GM21515 (cell line): ENCODE data around the gene ZNF467.

Experiments used
- ATAC-seq: cut with Tn5 transposase; IDR thresholded peaks from one replicate; pipeline ENCODE4 v1.9.1; 2021; ENCODE audit not compliant: unreplicated experiment

ZNF467 gene

GRCh38 chr7:149772241-149772955, 990 bp downstream of the ZNF467 start:
- no peak for ATAC-seq

DNA sequence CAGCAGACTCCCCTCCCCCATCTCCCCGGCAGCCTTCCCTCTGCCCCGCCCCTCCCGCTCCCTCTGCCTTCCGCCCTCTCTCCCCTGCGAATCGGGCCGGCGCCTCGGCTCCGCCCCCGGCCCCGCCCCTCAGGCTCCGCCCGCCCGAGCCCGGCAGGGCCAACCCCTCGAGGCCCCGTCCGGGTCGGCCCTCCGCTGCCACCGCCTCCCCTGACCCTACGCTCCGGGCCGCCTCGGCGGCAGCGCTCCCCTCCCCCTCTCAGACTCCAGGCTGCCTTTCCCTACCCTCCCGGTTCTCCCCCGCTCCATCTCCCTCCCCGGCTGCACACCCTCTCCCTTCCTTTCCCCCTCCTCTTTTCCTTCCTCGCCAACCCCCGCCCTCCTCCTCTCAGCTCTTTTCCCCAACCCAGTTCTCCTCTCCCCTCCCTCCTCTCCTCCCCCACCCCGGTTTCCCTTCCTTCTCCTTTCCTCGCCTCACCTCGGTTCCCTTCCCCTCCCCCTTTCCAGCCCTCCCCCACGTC, 1.6 kb downstream of the ZNF467 start:
- peak; percentile 94 for ATAC-seq

- no peak for ATAC-seq
Measured at GRCh38 chr7:149770728-149771636, 2.4 kb downstream of the ZNF467 start.

- no peak for ATAC-seq
Measured at GRCh38 chr7:149769915-149770314, 3.5 kb downstream of the ZNF467 start.

DNA sequence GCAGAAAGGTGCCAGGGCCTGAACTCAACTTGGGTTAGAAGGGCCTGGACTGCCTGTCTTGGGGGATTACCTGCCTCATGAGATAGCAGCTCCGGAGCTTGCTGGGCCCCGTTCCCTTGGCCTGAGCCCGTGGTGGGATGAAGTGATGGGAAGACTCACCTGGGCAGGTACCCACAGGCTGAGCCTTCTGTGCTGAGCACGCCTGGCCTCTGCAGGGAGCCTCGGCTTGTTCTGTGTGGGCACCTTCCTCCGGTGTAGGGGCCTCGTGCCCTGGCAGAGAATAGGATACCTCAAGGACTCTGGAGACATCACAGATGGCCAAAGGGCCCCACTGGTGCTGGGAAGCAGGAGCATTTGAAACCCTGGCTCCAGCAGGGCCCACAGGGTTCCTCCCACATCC, 4.5 kb downstream of the ZNF467 start:
- no peak for ATAC-seq

DNA sequence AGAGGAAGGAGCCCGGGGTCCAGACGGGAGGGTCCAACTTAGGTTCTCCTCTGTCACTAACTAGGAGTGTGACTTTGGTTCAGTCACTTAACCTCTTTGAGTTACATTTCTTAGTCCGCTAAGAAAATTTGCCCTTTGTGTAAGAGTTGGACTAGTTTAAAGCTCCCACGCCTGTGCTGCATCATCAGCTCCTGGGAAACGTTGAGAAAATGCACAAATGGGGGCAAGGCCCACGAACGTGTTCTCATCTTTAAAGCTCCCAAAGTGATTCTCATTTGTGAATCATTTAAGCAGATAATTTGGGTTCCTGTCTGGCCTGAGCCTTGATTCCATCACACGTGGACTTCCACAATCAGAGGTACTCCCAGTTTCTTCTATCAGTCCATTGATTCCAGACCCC, 6.3 kb downstream of the ZNF467 start:
- ATAC-seq = no peak

- ATAC-seq = no peak
Measured at GRCh38 chr7:149766135-149766675, 7.2 kb downstream of the ZNF467 start.

- no peak for ATAC-seq
Measured at GRCh38 chr7:149765399-149766121, 7.8 kb downstream of the ZNF467 start.

- no peak for ATAC-seq
Measured at GRCh38 chr7:149764481-149765398, 8.6 kb downstream of the ZNF467 start.

GRCh38 chr7:149763563-149764240, 9.7 kb downstream of the ZNF467 start:
- ATAC-seq = no peak

GRCh38 chr7:149762610-149763009, 10.8 kb downstream of the ZNF467 start:
- no peak for ATAC-seq

DNA sequence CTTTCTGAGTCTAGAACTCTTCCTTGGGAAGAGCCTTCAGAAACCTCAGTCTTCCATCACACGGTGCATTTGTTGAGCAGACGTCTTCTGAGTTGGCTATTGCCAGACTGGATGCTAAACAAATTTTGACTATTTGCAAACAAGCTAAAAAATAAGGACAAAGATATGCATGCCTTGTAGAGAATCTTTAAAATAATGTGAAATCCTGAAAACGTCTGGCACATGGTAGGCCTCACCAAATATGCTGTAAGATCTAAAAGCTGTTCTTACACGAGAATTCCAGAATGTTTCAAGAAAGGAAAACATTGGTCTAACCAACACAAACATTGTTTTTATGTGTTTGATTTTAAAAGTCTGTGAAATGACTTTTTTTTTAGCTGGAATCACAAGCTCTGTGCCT, 11.3 kb downstream of the ZNF467 start:
- no peak for ATAC-seq

GRCh38 chr7:149761307-149761706, 12.1 kb downstream of the ZNF467 start:
- no peak for ATAC-seq

GRCh38 chr7:149760538-149760937, 12.8 kb downstream of the ZNF467 start:
- no peak for ATAC-seq

DNA sequence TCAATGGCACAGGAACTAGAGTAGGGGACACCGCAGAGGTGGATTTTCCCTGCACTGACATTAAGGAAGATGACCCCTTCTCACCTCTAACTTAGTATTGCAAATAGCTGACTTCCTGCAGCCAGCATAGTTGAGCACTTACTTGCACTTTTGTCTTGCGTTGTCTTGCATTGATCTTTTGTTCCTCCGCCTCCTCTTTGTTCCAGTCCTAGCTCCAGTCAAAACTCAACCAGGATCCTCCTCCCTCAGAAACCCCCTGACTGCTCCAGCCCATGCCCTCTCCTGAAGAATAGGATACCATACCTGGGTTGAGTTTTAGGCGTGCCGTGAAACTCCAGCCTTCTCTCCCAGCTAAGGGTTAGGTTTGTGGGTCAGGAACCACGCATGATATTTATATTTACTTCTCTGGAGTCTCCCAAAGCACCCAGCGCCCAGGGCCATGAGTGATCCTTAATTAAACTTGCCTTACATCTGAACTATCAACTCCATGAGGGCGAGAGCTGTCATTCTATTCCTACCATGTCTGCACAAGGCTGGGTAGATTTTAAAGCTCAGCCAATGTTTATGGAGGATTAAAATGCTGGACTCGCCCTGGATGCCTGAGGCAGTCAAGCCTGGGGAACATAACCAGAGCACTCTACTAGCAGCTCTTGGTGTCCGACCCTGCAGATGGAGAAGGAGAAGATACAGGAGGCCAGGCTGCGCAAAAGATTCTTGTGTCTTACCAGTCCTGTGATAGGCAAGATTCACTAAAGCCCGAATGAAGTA, 14.1 kb downstream of the ZNF467 start:
- no peak for ATAC-seq

DNA sequence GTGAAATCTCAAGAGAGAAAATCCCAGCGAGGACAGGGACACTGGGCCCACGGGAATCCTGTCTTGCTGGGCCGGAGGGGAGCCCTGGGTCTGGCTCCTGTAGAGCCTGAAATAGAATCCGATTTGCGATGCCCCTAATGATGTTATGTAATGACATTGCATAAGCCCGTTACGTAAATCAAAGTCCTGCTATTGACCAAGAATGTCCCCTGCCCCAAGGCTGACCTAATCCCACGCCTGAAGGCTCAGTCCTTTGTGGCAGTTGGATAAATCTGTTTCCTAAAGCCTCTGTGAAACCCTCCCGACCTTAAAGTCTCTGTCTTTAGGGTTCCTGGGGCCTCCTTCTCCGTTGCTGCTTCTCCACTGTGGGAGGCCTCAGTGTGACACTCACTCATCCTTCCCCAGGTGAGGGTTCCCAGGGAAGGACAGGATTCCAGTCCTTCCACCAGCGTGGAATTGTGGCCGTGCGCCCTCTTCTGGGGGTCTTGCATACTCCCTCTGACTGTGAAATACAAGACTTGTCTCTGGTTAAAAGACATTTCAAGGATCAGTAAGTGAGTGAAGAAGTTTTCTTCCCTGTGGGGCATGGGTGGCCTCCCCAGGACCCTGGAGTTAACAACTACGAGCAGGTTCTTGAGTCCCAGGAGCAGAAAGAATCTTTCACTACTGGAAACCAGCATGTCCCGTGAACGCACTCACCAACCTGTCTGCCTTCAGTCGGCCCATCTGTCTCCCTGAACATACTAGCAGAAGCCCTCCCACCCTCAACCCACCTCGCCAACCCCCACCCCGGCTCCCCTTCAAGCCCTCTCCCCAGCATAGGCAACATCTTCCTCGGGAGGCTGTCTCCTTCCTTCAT, 19.8 kb downstream of the ZNF467 start:
- no peak for ATAC-seq

DNA sequence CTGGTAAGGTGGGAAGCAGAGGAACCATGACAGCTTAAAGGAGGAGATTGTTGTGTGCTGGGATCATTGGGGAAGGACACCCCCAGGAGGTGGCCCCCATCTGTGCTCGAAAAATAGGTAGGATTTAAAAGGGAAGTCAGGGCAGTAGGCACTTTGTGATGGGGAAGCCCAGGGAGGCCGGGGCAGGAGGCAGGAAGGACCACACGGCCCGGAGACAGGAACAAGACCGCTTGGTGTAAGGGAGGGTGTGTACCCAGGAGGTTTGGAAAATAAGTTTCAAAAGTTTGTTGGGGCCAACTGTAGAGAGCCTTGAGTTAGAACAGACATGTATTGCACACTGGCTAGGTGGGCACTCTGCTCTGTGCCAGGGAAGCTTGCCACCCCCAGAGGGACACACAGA, 20.7 kb downstream of the ZNF467 start:
- ATAC-seq = no peak
